Glomerular visceral epithelial cell (primary cell): Measurements from ENCODE around the gene SLC25A30.
"Not testable (repeated sequence)": the region's sequence is repeated elsewhere in the genome, so short reads cannot be mapped to it uniquely, and the experiment has no call there.

Source experiments
- DNase-seq: peaks from one replicate; pipeline ENCODE4 v3.0.0-alpha.2; 2016; ENCODE audit errors: extremely low spot score

The SLC25A30 gene

DNA sequence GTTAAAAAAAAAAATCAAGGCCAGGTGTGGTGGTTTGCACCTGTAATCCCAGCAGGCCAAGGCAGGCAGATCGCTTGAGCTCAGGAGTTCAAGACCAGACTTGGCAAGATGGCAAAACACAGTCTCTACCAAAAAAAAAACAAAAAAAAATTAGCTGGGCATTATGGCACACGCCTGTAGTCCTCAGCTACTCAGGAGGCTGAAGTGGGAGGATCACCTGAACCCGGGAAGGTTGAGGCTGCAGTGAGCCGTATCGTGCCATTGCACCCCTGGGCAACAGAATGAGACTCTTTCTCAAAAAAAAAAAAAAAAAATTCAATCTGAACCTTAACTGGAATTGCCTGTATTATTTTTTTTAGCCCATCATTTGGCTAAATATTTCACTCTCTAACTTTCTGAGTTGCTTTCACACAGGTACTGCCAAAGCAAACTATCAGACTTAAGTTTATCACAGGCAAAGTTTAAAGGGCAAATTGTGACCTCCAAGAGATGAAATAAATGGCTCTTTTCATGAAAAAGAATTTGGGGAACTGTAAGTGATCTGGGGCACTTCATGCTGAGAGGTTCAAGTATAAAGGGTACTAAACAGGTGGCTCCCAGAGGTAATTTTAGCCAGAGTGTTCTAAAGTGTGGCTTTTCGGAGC, 14.7 kb upstream of the SLC25A30 start:
- DNase-seq = no peak

DNA sequence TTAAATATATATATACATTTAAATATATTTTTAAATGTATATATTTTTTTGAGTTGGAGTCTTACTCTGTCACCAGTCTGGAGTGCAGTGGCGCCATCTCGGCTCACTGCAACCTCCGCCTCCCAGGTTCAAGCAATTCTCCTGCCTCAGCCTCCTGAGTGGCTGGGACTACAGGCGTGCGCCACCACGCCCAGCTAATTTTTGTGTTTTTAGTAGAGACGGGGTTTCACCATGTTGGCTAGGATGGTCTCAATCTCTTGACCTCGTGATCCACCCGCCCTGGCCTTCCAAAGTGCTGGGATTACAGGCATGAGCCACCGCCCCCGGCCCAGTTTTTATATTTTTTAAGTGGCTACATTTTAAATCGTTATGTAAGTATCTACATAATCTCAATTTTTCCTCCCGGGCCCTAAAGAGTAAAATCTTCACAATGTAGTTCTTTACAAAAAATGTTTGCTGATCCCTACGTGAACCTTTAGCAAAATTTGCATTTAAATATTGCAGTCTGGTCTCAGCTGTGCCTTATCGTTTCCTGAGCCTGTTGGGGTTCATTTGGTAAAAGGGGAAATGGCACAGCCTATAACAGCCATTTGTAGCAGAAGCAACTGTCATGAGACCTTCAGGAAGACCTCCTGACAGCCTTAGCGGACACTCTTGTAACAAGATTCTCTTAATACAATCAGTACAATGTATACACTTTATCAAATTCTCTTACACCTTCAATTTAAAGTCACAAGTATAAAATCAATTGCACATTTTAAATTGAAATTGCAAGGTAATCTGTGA, 8.1 kb upstream of the SLC25A30 start:
- DNase-seq = not testable (repeated sequence)

DNA sequence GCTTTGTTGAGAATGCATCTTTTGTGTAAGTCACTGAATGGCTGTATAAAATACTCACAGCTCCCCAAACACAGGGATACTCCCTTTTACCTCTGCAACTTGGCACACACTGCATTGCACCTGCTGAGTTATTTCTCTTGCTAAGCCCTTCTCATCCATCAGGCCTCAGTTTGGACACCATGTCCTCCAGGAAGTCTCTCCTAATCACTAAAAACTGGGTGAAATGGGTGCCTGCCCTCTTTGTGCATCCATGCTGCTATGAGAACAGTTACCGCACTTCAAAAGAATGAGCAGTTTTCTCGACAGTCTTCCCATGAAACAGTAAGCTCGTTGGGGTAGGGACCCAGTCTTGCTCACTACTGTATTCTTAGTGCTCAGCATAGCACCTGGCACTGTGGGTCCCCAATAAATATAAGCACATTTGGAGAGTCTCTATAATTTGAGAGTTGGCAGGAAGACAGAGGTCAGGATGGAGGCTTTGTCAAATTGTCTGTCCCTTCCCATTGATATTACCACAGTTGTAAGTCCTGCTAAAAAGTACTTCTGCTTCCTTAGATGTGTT, 4.6 kb upstream of the SLC25A30 start:
- DNase-seq = no peak

- DNase-seq = no peak
Measured at GRCh38 chr13:45419945-45420344, 1.8 kb upstream of the SLC25A30 start.

DNA sequence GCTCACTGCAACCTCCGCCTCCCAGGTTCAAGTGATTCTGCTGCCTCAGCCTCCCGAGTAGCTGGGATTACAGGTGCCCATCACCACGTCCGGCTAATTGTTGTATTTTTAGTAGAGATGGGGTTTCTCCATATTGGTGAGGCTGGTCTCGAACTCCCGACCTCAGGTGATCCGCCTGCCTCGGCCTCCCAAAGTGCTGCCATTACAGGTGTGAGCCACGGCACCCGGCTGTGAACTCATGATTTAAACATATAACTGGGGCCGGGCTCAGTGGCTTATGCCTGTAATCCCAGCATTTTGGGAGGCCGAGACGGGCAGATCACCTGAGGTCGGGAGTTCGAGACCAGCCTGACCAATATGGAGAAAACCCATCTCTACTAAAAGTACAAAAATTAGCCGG, 1.2 kb upstream of the SLC25A30 start:
- DNase-seq = not testable (repeated sequence)

DNA sequence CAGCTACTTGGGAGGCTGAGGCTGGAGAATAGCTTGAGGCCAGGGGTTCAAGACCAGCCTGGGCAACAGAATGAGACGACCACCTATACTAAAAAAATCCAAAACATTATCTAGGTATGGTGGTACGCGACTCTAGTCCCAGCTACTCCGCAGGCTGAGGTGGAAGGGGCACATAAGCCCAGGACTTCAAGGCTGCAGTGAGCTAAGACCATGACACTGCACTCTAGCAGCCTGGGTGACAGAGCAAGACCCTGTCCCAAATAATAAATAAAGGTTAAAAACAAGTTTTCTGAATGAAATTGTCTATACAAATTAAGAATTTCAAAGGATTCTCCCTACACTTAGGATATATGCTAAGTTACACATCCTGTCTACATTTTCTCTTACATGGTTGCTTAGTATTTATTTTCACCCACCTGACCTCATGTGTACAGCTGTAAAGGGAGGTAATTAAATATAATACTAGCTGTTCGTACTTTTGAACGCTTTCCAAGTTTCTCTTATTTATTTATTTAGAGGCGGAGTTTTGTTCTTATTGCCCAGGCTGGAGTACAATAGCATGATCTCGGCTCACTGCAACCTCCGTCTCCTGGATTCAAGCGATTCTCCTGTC, 1.6 kb downstream of the SLC25A30 start:
- no peak for DNase-seq

GRCh38 chr13:45415112-45415511, 3.1 kb downstream of the SLC25A30 start:
- no peak for DNase-seq

DNA sequence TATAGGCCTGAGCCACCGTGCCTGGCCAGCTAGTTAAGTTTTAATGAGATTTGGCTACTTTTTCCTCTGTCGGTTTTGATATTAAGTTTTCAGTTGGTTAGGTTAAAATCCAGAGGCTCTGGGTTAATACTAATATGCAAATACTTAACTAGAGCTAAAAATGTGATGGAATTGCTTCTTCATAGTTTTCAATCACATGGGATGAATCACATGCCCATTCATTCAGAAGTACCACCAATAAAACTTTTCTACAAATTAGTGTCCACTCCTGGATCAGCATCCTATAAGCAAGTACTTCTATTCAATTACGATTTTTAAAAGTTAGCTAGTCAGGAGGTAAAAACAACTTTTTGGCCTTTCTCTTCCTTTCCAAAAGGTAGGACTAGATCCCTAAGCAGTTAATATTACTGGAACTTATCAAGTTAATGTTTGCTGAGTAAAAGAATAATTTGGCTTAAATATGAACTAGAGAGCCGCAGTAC, 4.3 kb downstream of the SLC25A30 start:
- no peak for DNase-seq

- no peak for DNase-seq
Measured at GRCh38 chr13:45412274-45413049, 5.7 kb downstream of the SLC25A30 start.

DNA sequence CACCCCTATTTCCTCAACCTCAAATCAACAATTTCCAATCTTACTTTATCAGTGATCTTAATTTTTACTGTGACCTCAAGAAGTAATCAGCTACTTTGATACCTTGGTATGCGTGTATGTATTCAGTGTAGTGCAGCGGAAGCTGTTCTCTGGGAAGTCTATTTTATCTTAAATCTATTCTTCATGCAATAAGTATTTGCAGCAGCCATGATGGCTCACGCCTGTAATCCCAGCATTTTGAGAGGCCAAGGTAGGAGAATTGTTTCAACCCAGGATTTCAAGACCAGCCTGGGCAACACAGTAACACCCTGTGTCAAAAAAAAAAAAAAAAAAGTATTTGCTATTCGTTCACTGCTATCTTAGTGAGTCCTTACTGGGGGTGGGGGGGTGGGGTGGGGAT, 6.5 kb downstream of the SLC25A30 start:
- no peak for DNase-seq

DNA sequence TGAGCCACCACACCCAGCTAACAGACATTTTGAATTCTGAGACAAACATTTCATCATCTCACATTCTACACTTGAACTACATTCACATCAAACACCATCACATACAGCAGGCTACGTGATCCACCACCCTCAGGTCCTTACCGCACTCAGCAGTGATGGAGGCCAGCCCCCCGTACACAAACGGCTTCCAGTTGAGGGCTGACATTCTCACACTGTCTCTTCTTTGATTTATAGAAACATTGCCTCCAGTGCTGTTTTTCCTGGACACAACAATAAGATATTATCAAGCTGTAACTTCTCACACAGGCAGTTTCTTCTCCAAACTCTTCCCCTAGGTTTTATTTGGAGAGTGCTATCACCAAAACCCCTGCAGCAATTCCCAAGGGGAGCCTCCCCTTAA, 7.0 kb downstream of the SLC25A30 start:
- DNase-seq = no peak

- DNase-seq = no peak
Measured at GRCh38 chr13:45410466-45410865, 7.7 kb downstream of the SLC25A30 start.

DNA sequence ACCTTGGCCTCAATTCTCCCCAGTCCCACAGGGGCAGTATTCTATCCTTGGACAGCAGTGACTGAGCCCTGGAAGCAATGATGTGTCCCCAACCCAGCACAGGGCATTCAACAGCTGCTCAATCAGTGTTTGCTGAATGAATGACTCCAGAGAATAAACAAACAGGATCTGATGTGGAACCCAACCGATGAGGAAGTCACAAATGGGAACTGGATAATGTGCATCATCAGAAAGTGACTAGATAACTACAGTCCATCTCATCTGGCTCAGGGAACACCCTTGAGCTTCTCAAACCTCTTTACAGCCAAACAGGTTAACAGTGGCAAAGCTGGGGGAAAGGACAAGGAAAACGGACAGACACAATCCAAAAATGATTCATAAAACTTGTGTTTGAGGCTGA, 8.2 kb downstream of the SLC25A30 start:
- no peak for DNase-seq

- no peak for DNase-seq
Measured at GRCh38 chr13:45406421-45406820, 11.8 kb downstream of the SLC25A30 start.

DNA sequence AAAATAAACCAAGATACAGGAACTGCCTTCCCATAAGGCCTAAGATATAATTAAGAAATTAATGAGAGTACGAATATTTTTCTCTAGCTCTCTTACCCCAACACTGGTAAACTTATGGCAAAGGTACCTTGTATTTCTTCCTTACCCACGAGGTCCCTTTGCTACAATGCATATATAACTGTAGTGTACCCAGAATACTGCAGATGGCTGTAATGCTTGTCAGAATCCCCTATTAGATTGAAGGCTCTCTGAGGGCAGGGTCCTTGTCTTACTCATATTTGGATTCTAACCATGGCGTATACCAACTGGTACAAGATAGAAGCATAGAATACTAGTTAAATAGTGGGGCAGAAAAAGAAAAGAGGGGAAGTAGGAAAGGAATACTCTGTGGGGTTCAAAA, 15.1 kb downstream of the SLC25A30 start:
- no peak for DNase-seq

GRCh38 chr13:45402641-45403040, 15.5 kb downstream of the SLC25A30 start:
- no peak for DNase-seq

DNA sequence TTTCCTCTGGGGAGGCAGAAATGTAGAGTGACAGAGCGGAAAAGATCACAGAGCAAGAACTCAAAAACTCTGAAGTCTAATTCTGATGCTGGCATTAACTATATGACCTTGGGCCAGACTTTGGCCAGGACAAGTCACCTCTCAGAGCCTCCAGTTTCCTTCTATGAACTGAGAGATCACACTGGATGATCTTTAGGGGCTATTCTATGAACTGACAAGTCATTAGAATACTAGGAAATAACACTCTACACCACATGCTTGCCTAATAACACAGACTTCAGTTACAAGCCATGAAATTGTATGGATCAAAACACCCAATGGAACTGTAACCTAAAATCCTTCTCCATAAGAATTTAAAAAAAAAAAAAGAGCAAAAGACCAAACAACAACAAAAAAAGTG, 16.9 kb downstream of the SLC25A30 start:
- no peak for DNase-seq

- DNase-seq = no peak
Measured at GRCh38 chr13:45398877-45399276, 19.3 kb downstream of the SLC25A30 start.

GRCh38 chr13:45396533-45397095, 21.6 kb downstream of the SLC25A30 start:
- no peak for DNase-seq

DNA sequence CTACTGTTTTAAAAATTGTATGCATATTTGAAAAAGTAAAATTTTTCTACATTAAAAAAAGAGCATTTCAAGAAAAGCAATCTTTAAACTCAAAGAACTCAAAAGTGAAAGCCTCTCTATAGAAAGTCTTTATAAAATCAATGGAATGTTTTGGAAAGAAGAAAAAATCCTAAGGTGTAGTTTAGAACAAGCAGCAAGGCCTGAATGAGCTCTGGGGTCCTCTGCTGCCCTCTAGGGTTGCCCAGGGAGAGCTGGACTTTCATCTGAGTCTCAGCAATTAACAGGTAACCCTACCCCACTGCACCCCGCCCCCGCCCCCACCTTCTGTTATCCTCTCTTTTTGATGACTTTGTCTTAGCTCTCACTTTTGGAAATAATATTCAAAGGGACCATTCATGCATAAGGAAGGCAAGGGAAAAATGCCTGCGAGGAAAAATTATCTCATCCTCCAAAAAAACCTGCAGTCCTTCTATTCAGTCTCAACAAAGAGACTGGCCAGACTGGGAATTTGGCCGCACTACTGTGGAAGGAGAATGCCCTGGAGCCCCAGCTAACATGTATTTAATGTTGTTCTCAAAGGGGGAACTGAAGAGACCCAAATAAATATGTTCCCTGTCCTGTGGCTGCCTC, 24.1 kb downstream of the SLC25A30 start:
- peak; percentile 65 for DNase-seq

DNA sequence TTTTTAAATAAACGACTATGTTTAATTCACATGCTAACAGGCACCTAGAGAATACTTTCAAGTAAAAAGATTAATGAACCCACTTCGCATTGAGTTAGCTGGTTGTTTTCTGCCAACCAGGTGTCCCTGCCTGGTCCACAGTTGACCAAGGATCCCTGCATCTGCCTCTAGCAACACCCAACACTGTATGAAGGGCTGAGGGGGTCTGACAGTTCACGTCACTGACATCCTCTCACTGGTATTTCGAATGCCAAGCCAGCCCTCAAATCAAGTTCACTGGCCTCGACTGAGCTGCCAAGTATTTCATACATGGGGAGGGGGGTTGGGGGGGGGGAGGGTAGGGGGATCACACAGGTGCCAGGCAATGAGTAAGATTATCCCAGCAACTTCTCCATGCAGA, 25.4 kb downstream of the SLC25A30 start:
- no peak for DNase-seq
